Neural progenitor cell (in vitro differentiated cells): ENCODE results near the gene SLC41A1.

ENCODE experiments used
- EZH2 ChIP-seq: fragments of 200-600 bp; sonication (generic); IDR thresholded peaks from 2 replicates; pipeline ENCODE4 v1.6.1; 2017; ENCODE audit warnings: antibody characterized with exemption, mild to moderate bottlenecking, moderate library complexity
- EZH2phosphoT487 ChIP-seq: fragments of 200-600 bp; sonication (generic); IDR thresholded peaks from 2 replicates; pipeline ENCODE4 v1.6.1; 2017; ENCODE audit warnings: antibody characterized with exemption
- TF ChIP-seq, protein P1 (sequence below): fragments of 200-600 bp; sonication (generic); IDR thresholded peaks from 2 replicates; pipeline ENCODE4 v1.5.1; 2017; ENCODE audit warnings: antibody characterized with exemption, mild to moderate bottlenecking

GRCh38 chr1:205792961-205793673 is 19.9 kb downstream of the SLC41A1 start:
- TF ChIP-seq, protein P1, sequence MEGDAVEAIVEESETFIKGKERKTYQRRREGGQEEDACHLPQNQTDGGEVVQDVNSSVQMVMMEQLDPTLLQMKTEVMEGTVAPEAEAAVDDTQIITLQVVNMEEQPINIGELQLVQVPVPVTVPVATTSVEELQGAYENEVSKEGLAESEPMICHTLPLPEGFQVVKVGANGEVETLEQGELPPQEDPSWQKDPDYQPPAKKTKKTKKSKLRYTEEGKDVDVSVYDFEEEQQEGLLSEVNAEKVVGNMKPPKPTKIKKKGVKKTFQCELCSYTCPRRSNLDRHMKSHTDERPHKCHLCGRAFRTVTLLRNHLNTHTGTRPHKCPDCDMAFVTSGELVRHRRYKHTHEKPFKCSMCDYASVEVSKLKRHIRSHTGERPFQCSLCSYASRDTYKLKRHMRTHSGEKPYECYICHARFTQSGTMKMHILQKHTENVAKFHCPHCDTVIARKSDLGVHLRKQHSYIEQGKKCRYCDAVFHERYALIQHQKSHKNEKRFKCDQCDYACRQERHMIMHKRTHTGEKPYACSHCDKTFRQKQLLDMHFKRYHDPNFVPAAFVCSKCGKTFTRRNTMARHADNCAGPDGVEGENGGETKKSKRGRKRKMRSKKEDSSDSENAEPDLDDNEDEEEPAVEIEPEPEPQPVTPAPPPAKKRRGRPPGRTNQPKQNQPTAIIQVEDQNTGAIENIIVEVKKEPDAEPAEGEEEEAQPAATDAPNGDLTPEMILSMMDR: no peak
- no peak for TF ChIP-seq EZH2
- no peak for TF ChIP-seq EZH2phosphoT487
